IMR-90 (cell line): Measurements from ENCODE around the gene EPC2. TPM values are rescaled to one million over a fixed set of nuclear protein-coding genes. Genes with fewer than 3 reads are reported as not detected.

Source experiments
- ATAC-seq: fragments of 200-7000 bp; cut with Tn5 transposase; 2 replicates; pipeline ENCODE4 v1.9.1; 2020; ENCODE audit warnings: low read depth, mild to moderate bottlenecking, moderate library complexity
- BruUV-seq: library from RNA; stranded (reverse); fragments of 400-500 nt; replicated peaks from 2 replicates; lab custom pipeline; 2021; lab: Mats Ljungman, UMichigan
- CTCF ChIA-PET: fragments of 300-600 bp; formaldehyde crosslinking; extraction: SDS; loops from one replicate; lab custom pipeline; 2021; ENCODE audit warnings: antibody characterized with exemption; lab: Yijun Ruan, JAX
- POLR2A ChIA-PET: fragments of 300-600 bp; sonication (Branson Sonifier 250); formaldehyde crosslinking; loops from one replicate; lab custom pipeline; 2022; ENCODE audit warnings: antibody characterized with exemption; ENCODE audit not compliant: unreplicated experiment; lab: Charles Lee
- DNase-seq: peaks from one replicate; pipeline ENCODE4 v3.0.0; 2013
- H2AFZ ChIP-seq: replicated peaks from 2 replicates; pipeline ENCODE3; 2013; ENCODE audit warnings: low read length, mild to moderate bottlenecking; ENCODE audit not compliant: poor library complexity
- H2AK5ac ChIP-seq: 2 replicates; pipeline ENCODE4 v1.6.1; 2013; ENCODE audit warnings: low read depth, low read length, inconsistent platforms
- H2AK9ac ChIP-seq: replicated peaks from 2 replicates; pipeline ENCODE3; 2013; ENCODE audit warnings: mild to moderate bottlenecking, low read depth, low read length, moderate library complexity; ENCODE audit not compliant: poor library complexity
- H2BK120ac ChIP-seq: 2 replicates; pipeline ENCODE4 v1.6.1; 2013; ENCODE audit warnings: low read depth, low read length, inconsistent platforms
- H2BK15ac ChIP-seq: 3 replicates; pipeline ENCODE4 v1.6.1; 2013; ENCODE audit warnings: low read depth, low read length, inconsistent platforms
- H2BK20ac ChIP-seq: 2 replicates; pipeline ENCODE4 v1.6.1; 2013; ENCODE audit warnings: low read depth, mild to moderate bottlenecking, inconsistent platforms, low read length, moderate library complexity
- H2BK5ac ChIP-seq: 2 replicates; pipeline ENCODE4 v1.6.1; 2013; ENCODE audit warnings: mild to moderate bottlenecking, low read depth, low read length, inconsistent platforms; ENCODE audit not compliant: poor library complexity, severe bottlenecking
- H3K14ac ChIP-seq: replicated peaks from 2 replicates; pipeline ENCODE4 v1.6.1; 2013; ENCODE audit warnings: low read depth, low read length, inconsistent platforms
- H3K18ac ChIP-seq: 2 replicates; pipeline ENCODE4 v1.6.1; 2013; ENCODE audit warnings: low read depth, low read length, control low read depth
- H3K23ac ChIP-seq: 2 replicates; pipeline ENCODE4 v1.6.1; 2013; ENCODE audit warnings: low read depth, low read length, inconsistent platforms
- H3K27ac ChIP-seq: 2 replicates; pipeline ENCODE4 v1.5.1; 2013; ENCODE audit warnings: mild to moderate bottlenecking, control low read depth, low read length; ENCODE audit not compliant: insufficient read depth
- H3K27me3 ChIP-seq: 2 replicates; pipeline ENCODE4 v1.6.1; 2013; ENCODE audit warnings: low read length; ENCODE audit not compliant: control insufficient read depth, insufficient read depth
- H3K36me3 ChIP-seq: 2 replicates; pipeline ENCODE4 v1.6.1; 2013; ENCODE audit warnings: low read length, mixed read lengths; ENCODE audit not compliant: control insufficient read depth, insufficient read depth
- H3K4ac ChIP-seq: 2 replicates; pipeline ENCODE4 v1.6.1; 2013; ENCODE audit warnings: low read depth, low read length, inconsistent platforms
- H3K4me1 ChIP-seq: 2 replicates; pipeline ENCODE4 v1.6.1; 2013; ENCODE audit warnings: low read length, mixed read lengths; ENCODE audit not compliant: control insufficient read depth, insufficient read depth
- H3K4me2 ChIP-seq: 2 replicates; pipeline ENCODE4 v1.6.1; 2013; ENCODE audit warnings: low read depth, mild to moderate bottlenecking, control low read depth, low read length, moderate library complexity
- H3K4me3 ChIP-seq: 2 replicates; pipeline ENCODE4 v1.5.1; 2013; ENCODE audit warnings: low read depth, mild to moderate bottlenecking, control low read depth, low read length, moderate library complexity; ENCODE audit not compliant: insufficient read depth
- H3K56ac ChIP-seq: 2 replicates; pipeline ENCODE4 v1.6.1; 2013; ENCODE audit warnings: low read length, inconsistent platforms; ENCODE audit not compliant: insufficient read depth; ENCODE audit errors: extremely low read depth
- H3K79me1 ChIP-seq, 2 experiments: 2 replicates each; pipeline ENCODE4 v1.6.1; 2013; ENCODE audit warnings: low read length in 2 of 2, inconsistent platforms in 1 of 2, low read depth in 1 of 2
- H3K9ac ChIP-seq: 2 replicates; pipeline ENCODE4 v1.6.1; 2013; ENCODE audit warnings: low read depth, low read length, control low read depth
- H3K9me1 ChIP-seq: 2 replicates; pipeline ENCODE4 v1.6.1; 2013; ENCODE audit warnings: low read length, inconsistent platforms; ENCODE audit not compliant: insufficient read depth
- H3K9me3 ChIP-seq: 2 replicates; pipeline ENCODE4 v1.6.1; 2013; ENCODE audit warnings: low read length; ENCODE audit not compliant: control insufficient read depth, insufficient read depth
- H4K20me1 ChIP-seq: 2 replicates; pipeline ENCODE4 v1.6.1; 2013; ENCODE audit warnings: low read length, inconsistent platforms; ENCODE audit not compliant: insufficient read depth
- H4K5ac ChIP-seq: 2 replicates; pipeline ENCODE4 v1.6.1; 2013; ENCODE audit warnings: mild to moderate bottlenecking, low read depth, low read length, control low read depth
- H4K8ac ChIP-seq, 2 experiments: 2 replicates each; pipeline ENCODE4 v1.6.1; 2013; ENCODE audit warnings: low read depth in 2 of 2, low read length in 2 of 2, control low read depth in 1 of 2, inconsistent platforms in 1 of 2
- H4K91ac ChIP-seq: 2 replicates; pipeline ENCODE4 v1.6.1; 2013; ENCODE audit warnings: low read depth, low read length, inconsistent platforms; ENCODE audit not compliant: insufficient read depth
- BHLHE40 ChIP-seq: fragments of 150-350 bp; IDR thresholded peaks from 2 replicates; pipeline ENCODE4 v1.6.1; 2016; ENCODE audit warnings: mild to moderate bottlenecking, low read depth, low read length
- MAFK ChIP-seq: IDR thresholded peaks from 2 replicates; pipeline ENCODE4 v1.6.1; 2012; ENCODE audit warnings: low read depth, low read length, improper control_type of control experiment
- MAZ ChIP-seq: IDR thresholded peaks from 2 replicates; pipeline ENCODE4 v1.6.1; 2012; ENCODE audit warnings: low read depth, mild to moderate bottlenecking, low read length, improper control_type of control experiment, moderate library complexity, borderline replicate concordance
- RCOR1 ChIP-seq: IDR thresholded peaks from 2 replicates; pipeline ENCODE4 v1.6.1; 2012; ENCODE audit warnings: mild to moderate bottlenecking, low read length, improper control_type of control experiment; ENCODE audit not compliant: insufficient replicate concordance
- RFX5 ChIP-seq: IDR thresholded peaks from 2 replicates; pipeline ENCODE4 v1.8.0; 2012; ENCODE audit warnings: low read depth, mild to moderate bottlenecking, low read length, moderate library complexity
- SMC3 ChIP-seq: fragments of 150-350 bp; IDR thresholded peaks from 2 replicates; pipeline ENCODE4 v1.6.1; 2016; ENCODE audit warnings: low read depth, mild to moderate bottlenecking, antibody characterized with exemption, low read length, moderate library complexity
- WGBS, 2 experiments: methylation state at CpG; one replicate each; pipeline versions ENCODE4 v1.1.5 to v1.1.7; 2013; ENCODE audit warnings: missing lambda C conversion rate in 2 of 2; ENCODE audit not compliant: insufficient read length in 1 of 2; ENCODE audit errors: extremely low coverage in 2 of 2; 5-methylcytosine and 5-hydroxymethylcytosine counted together
- dilution Hi-C: fragments of 300-500 bp; cut with HindIII; formaldehyde crosslinking; loops from one replicate; pipeline ENCODE4 v1.14.3; 2018; ENCODE audit warnings: low sequenced_read_pairs; ENCODE audit not compliant: unreplicated experiment
- in situ Hi-C: fragments of 300-500 bp; cut with MboI; formaldehyde crosslinking; loops from 3 replicates; pipeline ENCODE4 v1.14.3; 2019; ENCODE audit warnings: low sequenced_read_pairs, inconsistent platforms, mixed read lengths
- intact Hi-C: fragments of 100-400 bp; cut with micrococcal nuclease; formaldehyde crosslinking; loops from 2 replicates; pipeline ENCODE4 v1.10.0; 2022
- polyA plus RNA-seq, 3 experiments: library from polyadenylated mRNA; depleted of rRNA; stranded (reverse); fragments of >200 nt; gene quantifications; 2 replicates each; pipeline ENCODE4 v1.2.3, GENCODE V29; 2012; ENCODE audit warnings: low replicate concordance in 1 of 3
- total RNA-seq: library from RNA; depleted of rRNA; stranded (reverse); fragments of >200 nt; gene quantifications from 2 replicates; pipeline ENCODE4 v1.2.3, GENCODE V29; 2012

Gene EPC2
- total and polyA plus RNA-seq, 2 of the 4 experiments (the other 2 are of a cell fraction) = 10.6 to 22.6 TPM

DNA sequence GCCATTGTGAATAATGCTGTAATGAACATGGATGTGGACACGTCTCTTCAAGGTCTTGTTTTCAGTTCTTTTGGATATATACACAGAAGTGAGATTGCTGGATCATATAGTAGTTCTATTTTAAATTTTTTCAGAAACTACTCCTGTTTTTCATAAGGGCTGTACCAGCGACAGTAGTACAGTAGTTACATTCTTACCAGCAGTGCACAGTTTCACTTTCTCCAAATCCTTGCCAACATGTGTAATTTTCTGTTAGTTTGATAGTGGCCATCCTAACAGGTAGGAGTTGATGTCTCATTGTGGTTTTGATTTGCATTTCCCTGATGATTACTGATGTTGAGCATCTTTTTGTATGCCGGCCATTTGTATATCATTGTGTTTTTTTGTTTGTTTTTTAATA is 81.7 kb downstream of the EPC2 start:
- Histone ChIP-seq H3K18ac (no peak overlapping the region), H3K9me3 (no peaks in the 10 kb centered on the region), H3K9ac (no peak overlapping the region), H4K5ac (no peak overlapping the region), H2AK9ac (no peak overlapping the region), H3K4ac (no peak overlapping the region), H3K14ac (no peak overlapping the region), H3K4me1 (peaks cover 4% of the 10 kb centered on the region), H4K20me1 (peaks cover 37% of the 10 kb centered on the region), H2BK20ac (no peak overlapping the region), H2BK5ac (no peak overlapping the region), H2BK120ac (no peak overlapping the region), H3K27ac (no peak overlapping the region), H3K79me1 (peaks cover 20 to 31% of the 10 kb centered on the region in 2 experiments), H3K56ac (no peak overlapping the region), H3K9me1 (0 out of 2 replicates have a peak, but pooled peaks cover 4% of the 10 kb centered on the region), H3K27me3 (no peaks in the 10 kb centered on the region), H4K8ac (no peak overlapping the region), H2AK5ac (no peak overlapping the region), H3K4me3 (no peak overlapping the region), H3K23ac (no peak overlapping the region), H3K36me3 (no peaks in the 10 kb centered on the region), H4K91ac (no peak overlapping the region), H3K4me2 (no peak overlapping the region), H2AFZ (no peak overlapping the region), H2BK15ac (no peak overlapping the region)
- DNase-seq (no peak), ATAC-seq (no peak)
- dilution Hi-C loops (no loop called here), intact Hi-C loops (no loop called here), in situ Hi-C loops (no loop called here)
- CTCF ChIA-PET = no interaction called here
- POLR2A ChIA-PET = no interaction called here
- WGBS, 2 experiments = no CpG with 5 or more reads among the region's 3 CpGs
- no TSS peak for BruUV-seq
- no peak for TF ChIP-seq SMC3
- no peak for TF ChIP-seq MAZ
- TF ChIP-seq RCOR1 = no peak
- TF ChIP-seq BHLHE40 = no peak
- TF ChIP-seq RFX5 = no peak
- no peak for TF ChIP-seq MAFK
